ENCODE data around the gene VMAC. TPM values are rescaled to one million over a fixed set of nuclear protein-coding genes. Genes with fewer than 3 reads are reported as not detected.
A peak's percentile ranks its signal among the peaks of the same experiment; 100 is the strongest.

Gene VMAC
- total RNA-seq, 1 donor from 2014 or later: 13.3 TPM

- H3K36me3 Mint-ChIP-seq (ENCODE audit: low read depth): peaks cover 87% of the 10 kb centered on the region
- no peak for TF ChIP-seq CTCF (IDR thresholded peaks at IDR 0.05)
- no peaks in the 10 kb centered on the region for H3K9me3 Mint-ChIP-seq
- intact Hi-C loops (cut with micrococcal nuclease): no loop called here
- CTCF ChIA-PET: no interaction called here
- no peak for DNase-seq
- H3K4me1 Mint-ChIP-seq: peaks cover 2% of the 10 kb centered on the region
- POLR2A ChIA-PET: no interaction called here
- H3K27me3 Mint-ChIP-seq: no peaks in the 10 kb centered on the region
- no peak for ATAC-seq (ENCODE audit: low read depth)
- no peak overlapping the region for H3K4me3 Mint-ChIP-seq
- no peak overlapping the region for H3K27ac Mint-ChIP-seq
These were observed 17.5 kb downstream of the VMAC start for GRCh38 chr19:5922161-5922545.

GRCh38 chr19:5923356-5923755, 18.7 kb downstream of the VMAC start:
- POLR2A ChIA-PET: interaction anchor here (0.9 kb wide), 1 partner anchor 20 kb away, joined by 4 read pairs; the partner anchor contains the start of gene NDUFA11
- H3K27me3 Mint-ChIP-seq: no peaks in the 10 kb centered on the region
- H3K4me3 Mint-ChIP-seq: no peak overlapping the region
- H3K36me3 Mint-ChIP-seq (ENCODE audit: low read depth): peaks cover 92% of the 10 kb centered on the region
- TF ChIP-seq CTCF (IDR thresholded peaks at IDR 0.05): no peak
- DNase-seq (no peak), ATAC-seq (ENCODE audit: low read depth) (no peak)
- intact Hi-C loops (cut with micrococcal nuclease): no loop called here
- H3K27ac Mint-ChIP-seq: no peak overlapping the region
- H3K9me3 Mint-ChIP-seq: no peaks in the 10 kb centered on the region
- CTCF ChIA-PET: no interaction called here
- H3K4me1 Mint-ChIP-seq: peaks cover 14% of the 10 kb centered on the region

- Mint-ChIP-seq H3K9me3 (no peaks in the 10 kb centered on the region), H3K36me3 (ENCODE audit: low read depth) (peaks cover 96% of the 10 kb centered on the region), H3K4me1 (peaks cover 15% of the 10 kb centered on the region), H3K27ac (no peak overlapping the region), H3K27me3 (no peaks in the 10 kb centered on the region), H3K4me3 (no peak overlapping the region)
- ATAC-seq (ENCODE audit: low read depth): no peak
- no peak for DNase-seq
- POLR2A ChIA-PET: no interaction called here
- TF ChIP-seq CTCF (IDR thresholded peaks at IDR 0.05): no peak
- CTCF ChIA-PET: no interaction called here
- intact Hi-C loops (cut with micrococcal nuclease): no loop called here
These were observed 21.3 kb downstream of the VMAC start for GRCh38 chr19:5925830-5926427.

GRCh38 chr19:5926641-5927440, 22.2 kb downstream of the VMAC start:
- Mint-ChIP-seq H3K27me3 (no peaks in the 10 kb centered on the region), H3K36me3 (ENCODE audit: low read depth) (peaks cover 96% of the 10 kb centered on the region), H3K9me3 (no peaks in the 10 kb centered on the region), H3K27ac (no peak overlapping the region), H3K4me3 (no peak overlapping the region), H3K4me1 (peaks cover 15% of the 10 kb centered on the region)
- DNase-seq: no peak
- no peak for ATAC-seq (ENCODE audit: low read depth)
- POLR2A ChIA-PET: no interaction called here
- intact Hi-C loops (cut with micrococcal nuclease): no loop called here
- CTCF ChIA-PET: no interaction called here
- TF ChIP-seq CTCF (IDR thresholded peaks at IDR 0.05): no peak

- ATAC-seq (ENCODE audit: low read depth): peak; percentile 90
- peaks cover 96% of the 10 kb centered on the region for H3K36me3 Mint-ChIP-seq (ENCODE audit: low read depth)
- TF ChIP-seq CTCF (IDR thresholded peaks at IDR 0.05): no peak
- intact Hi-C loops (cut with micrococcal nuclease): no loop called here
- DNase-seq: no peak
- H3K4me1 Mint-ChIP-seq: peaks cover 15% of the 10 kb centered on the region
- no peak overlapping the region for H3K4me3 Mint-ChIP-seq
- ChIA-PET POLR2A (interaction anchor here (1.3 kb wide), 1 partner anchor 23 kb away, joined by 5 read pairs; the partner anchor contains the start of gene VMAC), CTCF (no interaction called here)
- H3K9me3 Mint-ChIP-seq: no peaks in the 10 kb centered on the region
- H3K27me3 Mint-ChIP-seq: no peaks in the 10 kb centered on the region
- peak overlapping the region; percentile 50 for H3K27ac Mint-ChIP-seq
These were observed 22.8 kb downstream of the VMAC start for GRCh38 chr19:5927441-5927821.

Data from activated B cell treated with CpG ODN at 0.5 μM for 24 hours (primary cell).